Ramos (cell line): ENCODE results near the gene IFT172.
"Not testable (repeated sequence)": the region's sequence is repeated elsewhere in the genome, so short reads cannot be mapped to it uniquely, and the experiment has no call there.

Experiments used
- in situ Hi-C: fragments of 300-500 bp; cut with MboI; formaldehyde crosslinking; loops from one replicate; pipeline ENCODE4 v1.14.3; 2022; ENCODE audit warnings: low sequenced_read_pairs; ENCODE audit not compliant: unreplicated experiment

IFT172 gene

GRCh38 chr2:27489498-27490397 is at the start of gene IFT172:
IFT172 (minus strand) TSS chr2:27489743; CDS start chr2:27489653, 90 bp downstream.
- in situ Hi-C loops = no loop called here

GRCh38 chr2:27538839-27539450 is 49.4 kb upstream of the IFT172 start:
- in situ Hi-C loops = not testable (repeated sequence)

- in situ Hi-C loops = no loop called here
Observed at GRCh38 chr2:27537287-27537686, 47.7 kb upstream of the IFT172 start.

GRCh38 chr2:27531983-27532382 is 42.4 kb upstream of the IFT172 start:
- in situ Hi-C loops = no loop called here

GRCh38 chr2:27527182-27527581 is 37.6 kb upstream of the IFT172 start:
- in situ Hi-C loops = no loop called here

GRCh38 chr2:27522400-27522945 is 32.9 kb upstream of the IFT172 start:
- in situ Hi-C loops = no loop called here

- in situ Hi-C loops = no loop called here
Observed at GRCh38 chr2:27520316-27520715, 30.8 kb upstream of the IFT172 start.

GRCh38 chr2:27518782-27519113 is 29.2 kb upstream of the IFT172 start:
- in situ Hi-C loops = no loop called here

GRCh38 chr2:27518113-27518781 is 28.7 kb upstream of the IFT172 start:
- in situ Hi-C loops = no loop called here

GRCh38 chr2:27509326-27509725 is 19.8 kb upstream of the IFT172 start:
- in situ Hi-C loops = no loop called here

GRCh38 chr2:27507293-27507692 is 17.8 kb upstream of the IFT172 start:
- in situ Hi-C loops = no loop called here

GRCh38 chr2:27506587-27506986 is 17.0 kb upstream of the IFT172 start:
- in situ Hi-C loops = no loop called here

- in situ Hi-C loops = no loop called here
Observed at GRCh38 chr2:27502142-27502541, 12.6 kb upstream of the IFT172 start.

GRCh38 chr2:27501042-27501441 is 11.5 kb upstream of the IFT172 start:
- in situ Hi-C loops = no loop called here

GRCh38 chr2:27498975-27499374 is 9.4 kb upstream of the IFT172 start:
- in situ Hi-C loops = no loop called here

- in situ Hi-C loops = no loop called here
Observed at GRCh38 chr2:27497288-27497627, 7.7 kb upstream of the IFT172 start.

- in situ Hi-C loops = no loop called here
Observed at GRCh38 chr2:27496357-27497287, 7.1 kb upstream of the IFT172 start, which contains the start of gene GCKR. GCKR (plus strand) TSS chr2:27496839; CDS start chr2:27496905, 66 bp downstream.

GRCh38 chr2:27495840-27496356 is 6.4 kb upstream of the IFT172 start:
- in situ Hi-C loops = no loop called here

- in situ Hi-C loops = no loop called here
Observed at GRCh38 chr2:27494944-27495554, 5.5 kb upstream of the IFT172 start, which contains the start of gene FNDC4. FNDC4 (minus strand) TSS chr2:27495200; CDS start chr2:27494679, 521 bp downstream.
